NCI-H1417 (cell line): ENCODE data around the gene RPS6KA5.

ENCODE experiments used
- DNase-seq, 3 experiments: peaks; one replicate each; lab custom pipeline; 2025; lab: John Stamatoyannopoulos, UW

Gene RPS6KA5

GRCh38 chr14:90807060-90807459 is 253.4 kb downstream of the RPS6KA5 start:
- no peak for DNase-seq

GRCh38 chr14:90805662-90806540 is 254.5 kb downstream of the RPS6KA5 start:
- no peak for DNase-seq

GRCh38 chr14:90805084-90805391 is 255.4 kb downstream of the RPS6KA5 start:
- no peak for DNase-seq

- DNase-seq = no peak
Observed at GRCh38 chr14:90804292-90805083, 256.0 kb downstream of the RPS6KA5 start.

- no peak for DNase-seq
Observed at GRCh38 chr14:90803249-90803648, 257.2 kb downstream of the RPS6KA5 start.

GRCh38 chr14:90799420-90799819 is 261.0 kb downstream of the RPS6KA5 start:
- DNase-seq = no peak

GRCh38 chr14:90797919-90798318 is 262.5 kb downstream of the RPS6KA5 start:
- no peak for DNase-seq
